Measurements from ENCODE around the gene NPDC1.

The NPDC1 gene

GRCh38 chr9:137046088-137046787 lies at the start of gene NPDC1:
TSS of gene NPDC1 (minus strand) at chr9:137046177. CDS start at chr9:137045989, 188 bp downstream.
- peak; percentile 43 to 51 for DNase-seq

- no peak for DNase-seq
Measured at GRCh38 chr9:137089232-137089947, 43.4 kb upstream of the NPDC1 start.

GRCh38 chr9:137088121-137088520 lies 42.1 kb upstream of the NPDC1 start:
- DNase-seq = no peak

GRCh38 chr9:137087409-137087925 lies 41.5 kb upstream of the NPDC1 start:
- DNase-seq = no peak

GRCh38 chr9:137086531-137087408 lies 40.8 kb upstream of the NPDC1 start, which contains the start of gene MAN1B1:
TSS of gene MAN1B1 (plus strand) at chr9:137086985. CDS start at chr9:137087000, 15 bp downstream.
- peak; percentile 90 to 96 for DNase-seq

GRCh38 chr9:137085920-137086530 lies 40.0 kb upstream of the NPDC1 start:
- no peak for DNase-seq

- DNase-seq = peak in 1 of 2 experiments; percentile 27
Measured at GRCh38 chr9:137084526-137084925, 38.5 kb upstream of the NPDC1 start.

- DNase-seq = no peak
Measured at GRCh38 chr9:137083394-137084004, 37.5 kb upstream of the NPDC1 start.

- no peak for DNase-seq
Measured at GRCh38 chr9:137082925-137083290, 36.9 kb upstream of the NPDC1 start.

- no peak for DNase-seq
Measured at GRCh38 chr9:137082222-137082924, 36.4 kb upstream of the NPDC1 start.

GRCh38 chr9:137080260-137081122 lies 34.5 kb upstream of the NPDC1 start:
- DNase-seq = no peak

GRCh38 chr9:137079401-137079787 lies 33.4 kb upstream of the NPDC1 start:
- DNase-seq = no peak

GRCh38 chr9:137078701-137079400 lies 32.9 kb upstream of the NPDC1 start:
- DNase-seq = peak; percentile 11 to 33

- DNase-seq = no peak
Measured at GRCh38 chr9:137077758-137078693, 32.0 kb upstream of the NPDC1 start.

- DNase-seq = no peak
Measured at GRCh38 chr9:137077010-137077747, 31.2 kb upstream of the NPDC1 start, which contains the start of gene UAP1L1. TSS of gene UAP1L1 (plus strand) at chr9:137077517. CDS start at chr9:137077533, 16 bp downstream.

GRCh38 chr9:137076636-137077009 lies 30.6 kb upstream of the NPDC1 start:
- no peak for DNase-seq

GRCh38 chr9:137075275-137075775 lies 29.3 kb upstream of the NPDC1 start:
- DNase-seq = no peak
